ENCODE measurements around the gene EBLN2.

GRCh38 chr3:73108750-73109149 lies 47.3 kb downstream of the EBLN2 start:
- no peak for TF ChIP-seq CTCF (IDR thresholded peaks at IDR 0.05; ENCODE audit: low read length)
- no peak for TF ChIP-seq EZH2 (IDR thresholded peaks at IDR 0.05; ENCODE audit: borderline replicate concordance, low read length)

All from OCI-LY1 (cell line).